GM23248 (cell line): Measurements from ENCODE around the gene CLK1. TPM values are rescaled to one million over a fixed set of nuclear protein-coding genes. Genes with fewer than 3 reads are reported as not detected.
A peak's percentile ranks its signal among the peaks of the same experiment; 100 is the strongest.

ENCODE experiments used
- DNase-seq: peaks from one replicate; pipeline ENCODE4 v3.0.0-alpha.2; 2015
- H2AFZ ChIP-seq: fragments of 200-600 bp; sonication (generic); 2 replicates; pipeline ENCODE4 v1.6.1; 2016; ENCODE audit warnings: antibody characterized with exemption
- H3F3A ChIP-seq: fragments of 200-600 bp; sonication (generic); 2 replicates; pipeline ENCODE4 v1.6.1; 2016; ENCODE audit warnings: mild to moderate bottlenecking, antibody characterized with exemption, mixed run types; ENCODE audit not compliant: insufficient read depth
- H3K27ac ChIP-seq: fragments of 200-600 bp; sonication (generic); 2 replicates; pipeline ENCODE4 v1.5.1; 2016; ENCODE audit warnings: mild to moderate bottlenecking
- H3K27me3 ChIP-seq: fragments of 200-600 bp; sonication (generic); replicated peaks from 2 replicates; pipeline ENCODE4 v1.6.1; 2016; ENCODE audit warnings: mild to moderate bottlenecking; ENCODE audit not compliant: insufficient read depth
- H3K36me3 ChIP-seq: fragments of 200-600 bp; sonication (generic); 2 replicates; pipeline ENCODE4 v1.6.1; 2016; ENCODE audit warnings: low read depth, mild to moderate bottlenecking
- H3K4me1 ChIP-seq: fragments of 200-600 bp; sonication (generic); 2 replicates; pipeline ENCODE4 v1.6.1; 2016; ENCODE audit warnings: mild to moderate bottlenecking; ENCODE audit not compliant: insufficient read depth
- H3K4me2 ChIP-seq: fragments of 200-600 bp; sonication (generic); one replicate; pipeline ENCODE4 v1.6.1; 2016; ENCODE audit warnings: mild to moderate bottlenecking; ENCODE audit not compliant: unreplicated experiment
- H3K4me3 ChIP-seq: fragments of 200-600 bp; sonication (generic); 2 replicates; pipeline ENCODE4 v1.5.1; 2016; ENCODE audit warnings: mild to moderate bottlenecking
- H3K79me2 ChIP-seq: fragments of 200-600 bp; sonication (generic); 2 replicates; pipeline ENCODE4 v1.6.1; 2016; ENCODE audit warnings: mild to moderate bottlenecking; ENCODE audit not compliant: insufficient read depth
- H3K9ac ChIP-seq: fragments of 200-600 bp; sonication (generic); 2 replicates; pipeline ENCODE4 v1.6.1; 2016; ENCODE audit warnings: mild to moderate bottlenecking
- H3K9me2 ChIP-seq: fragments of 200-600 bp; sonication (generic); 2 replicates; pipeline ENCODE4 v1.6.1; 2016; ENCODE audit warnings: mixed run types, mild to moderate bottlenecking, moderate library complexity; ENCODE audit not compliant: insufficient read depth
- H3K9me3 ChIP-seq: fragments of 200-600 bp; sonication (generic); one replicate; pipeline ENCODE4 v1.6.1; 2017; ENCODE audit warnings: low read depth
- H4K20me1 ChIP-seq: fragments of 200-600 bp; sonication (generic); 2 replicates; pipeline ENCODE4 v1.6.0; 2016; ENCODE audit not compliant: insufficient read depth
- EZH2 ChIP-seq: fragments of 200-600 bp; sonication (generic); IDR thresholded peaks from 2 replicates; pipeline ENCODE4 v1.6.1; 2018; ENCODE audit warnings: antibody characterized with exemption, mild to moderate bottlenecking; ENCODE audit not compliant: insufficient read depth, poor library complexity, severe bottlenecking
- EZH2phosphoT487 ChIP-seq: fragments of 200-600 bp; sonication (generic); IDR thresholded peaks from 2 replicates; pipeline ENCODE4 v1.6.1; 2018; ENCODE audit warnings: antibody characterized with exemption, moderate library complexity, mild to moderate bottlenecking, low read depth; ENCODE audit not compliant: insufficient read depth
- WGBS, 2 experiments: methylation state at CpG; one replicate each; pipeline ENCODE4 v1.1.6; 2015 to 2017; ENCODE audit warnings: low lambda C conversion rate in 2 of 2, low coverage in 1 of 2; ENCODE audit errors: missing lambda C conversion rate in 2 of 2; 5-methylcytosine and 5-hydroxymethylcytosine counted together
- in situ Hi-C: fragments of 300-500 bp; cut with MboI; formaldehyde crosslinking; loops from 2 replicates; pipeline ENCODE4 v1.15.0; 2020
- polyA plus RNA-seq: library from polyadenylated mRNA; unstranded; fragments of >200 nt; fragmentation: Nextera tagmentation; extraction: Ambion mirVana; gene quantifications from 2 replicates; pipeline ENCODE4 v1.2.1, GENCODE V29; 2016
- total RNA-seq: library from RNA; depleted of rRNA; stranded (reverse); fragments of >200 nt; shearing (Covaris generic); gene quantifications from 2 replicates; pipeline ENCODE4 v1.2.3, GENCODE V29; 2014

Gene CLK1
- total and polyA plus RNA-seq, 2 experiments from 2014 or later, result 30.0 to 32.4 TPM

- WGBS, 2 experiments, result 53 to 54% methylated on average over 1 of the region's 1 CpG
- TF ChIP-seq EZH2, result no peak
- TF ChIP-seq EZH2phosphoT487, result no peak
- Histone ChIP-seq H3K9me2 (no peaks in the 10 kb centered on the region), H3K4me2 (peak overlapping the region; percentile 99), H4K20me1 (peaks cover 17% of the 10 kb centered on the region), H3F3A (peaks cover 44% of the 10 kb centered on the region), H3K9me3 (no peaks in the 10 kb centered on the region), H2AFZ (no peak overlapping the region), H3K36me3 (peaks cover 65% of the 10 kb centered on the region), H3K4me3 (0 out of 2 replicates have a peak overlapping the region, but pooled peaks have one; percentile 91), H3K27me3 (no peaks in the 10 kb centered on the region), H3K9ac (peak overlapping the region; percentile 90), H3K27ac (peak overlapping the region; percentile 37), H3K4me1 (peaks cover 35% of the 10 kb centered on the region), H3K79me2 (peaks cover 80% of the 10 kb centered on the region)
- in situ Hi-C loops, result no loop called here
- peak; percentile 42 for DNase-seq
Observed at GRCh38 chr2:200814917-200815316, 49.5 kb downstream of the CLK1 start.

- 77 to 78% methylated on average over 3 of the region's 3 CpGs for WGBS, 2 experiments
- in situ Hi-C loops, result no loop called here
- Histone ChIP-seq H3K4me1 (peaks cover 41% of the 10 kb centered on the region), H3K4me3 (peak overlapping the region; percentile 91), H2AFZ (no peak overlapping the region), H3K9me2 (no peaks in the 10 kb centered on the region), H3F3A (peaks cover 44% of the 10 kb centered on the region), H3K27ac (peak overlapping the region; percentile 37), H3K4me2 (peak overlapping the region; percentile 99), H3K9ac (peak overlapping the region; percentile 90), H3K79me2 (peaks cover 76% of the 10 kb centered on the region), H3K36me3 (peaks cover 59% of the 10 kb centered on the region), H3K9me3 (no peaks in the 10 kb centered on the region), H3K27me3 (no peaks in the 10 kb centered on the region), H4K20me1 (peaks cover 17% of the 10 kb centered on the region)
- TF ChIP-seq EZH2 (no peak), EZH2phosphoT487 (no peak)
- peak; percentile 23 for DNase-seq
Observed at GRCh38 chr2:200814276-200814815, 50.1 kb downstream of the CLK1 start.

GRCh38 chr2:200812122-200813022 lies 52.1 kb downstream of the CLK1 start:
- no peaks in the 10 kb centered on the region for H3K27me3 ChIP-seq
- TF ChIP-seq EZH2phosphoT487 (no peak), EZH2 (no peak)
- H3K9ac ChIP-seq, result peak overlapping the region; percentile 90
- WGBS, 2 experiments, result 1% methylated on average over 48 to 52 of the region's 70 CpGs
- H4K20me1 ChIP-seq, result peaks cover 17% of the 10 kb centered on the region
- H3K9me3 ChIP-seq, result no peaks in the 10 kb centered on the region
- H3K27ac ChIP-seq, result peak overlapping the region; percentile 95
- peaks cover 36% of the 10 kb centered on the region for H3F3A ChIP-seq
- peaks cover 41% of the 10 kb centered on the region for H3K4me1 ChIP-seq
- peak overlapping the region; percentile 91 for H3K4me3 ChIP-seq
- in situ Hi-C loops, result no loop called here
- H2AFZ ChIP-seq, result peak overlapping the region; percentile 74
- H3K4me2 ChIP-seq, result peak overlapping the region; percentile 99
- H3K9me2 ChIP-seq, result no peaks in the 10 kb centered on the region
- peaks cover 56% of the 10 kb centered on the region for H3K79me2 ChIP-seq
- DNase-seq, result peak; percentile 82
- peaks cover 40% of the 10 kb centered on the region for H3K36me3 ChIP-seq

- in situ Hi-C loops, result no loop called here
Observed at GRCh38 chr2:200811333-200812121, 52.9 kb downstream of the CLK1 start, which contains the start of gene BZW1. Gene BZW1, plus strand, starts transcription at chr2:200811910. Its CDS starts 1,308 bp downstream, at chr2:200813218.

More at GRCh38 chr2:200811333-200812121, 52.9 kb downstream of the CLK1 start, which contains the start of gene BZW1:
- H3K27me3 ChIP-seq, result no peaks in the 10 kb centered on the region
- H3K4me3 ChIP-seq, result peak within 1 kb of the TSS; percentile 91
- peak within 1 kb of the TSS; percentile 74 for H2AFZ ChIP-seq
- TF ChIP-seq EZH2, result no peak
- peaks cover 31% of the 10 kb centered on the region for H3K36me3 ChIP-seq
- no peaks in the 10 kb centered on the region for H3K9me2 ChIP-seq
- peaks cover 48% of the 10 kb centered on the region for H3K79me2 ChIP-seq
- H3K9me3 ChIP-seq, result no peaks in the 10 kb centered on the region
- peak within 1 kb of the TSS; percentile 90 for H3K9ac ChIP-seq
- H4K20me1 ChIP-seq, result peaks cover 17% of the 10 kb centered on the region
- H3K27ac ChIP-seq, result peak within 1 kb of the TSS; percentile 95
- peaks cover 41% of the 10 kb centered on the region for H3K4me1 ChIP-seq
- DNase-seq, result peak; percentile 99
- WGBS, 2 experiments, result 2% methylated on average over 43 to 56 of the region's 75 CpGs
- H3F3A ChIP-seq, result peaks cover 28% of the 10 kb centered on the region
- H3K4me2 ChIP-seq, result peak within 1 kb of the TSS; percentile 99
